22Rv1 (cell line): ENCODE results near the gene CHCT1.
"Not testable (repeated sequence)": the region's sequence is repeated elsewhere in the genome, so short reads cannot be mapped to it uniquely, and the experiment has no call there.

Experiments
- CTCF ChIP-seq: fragments of 450-650 bp; IDR thresholded peaks from 2 replicates; pipeline ENCODE4 v1.5.1; 2017; ENCODE audit warnings: mild to moderate bottlenecking
- ZFX ChIP-seq: fragments of 450-650 bp; IDR thresholded peaks from 2 replicates; pipeline ENCODE4 v1.6.1; 2017; ENCODE audit warnings: antibody characterized with exemption, borderline replicate concordance

DNA sequence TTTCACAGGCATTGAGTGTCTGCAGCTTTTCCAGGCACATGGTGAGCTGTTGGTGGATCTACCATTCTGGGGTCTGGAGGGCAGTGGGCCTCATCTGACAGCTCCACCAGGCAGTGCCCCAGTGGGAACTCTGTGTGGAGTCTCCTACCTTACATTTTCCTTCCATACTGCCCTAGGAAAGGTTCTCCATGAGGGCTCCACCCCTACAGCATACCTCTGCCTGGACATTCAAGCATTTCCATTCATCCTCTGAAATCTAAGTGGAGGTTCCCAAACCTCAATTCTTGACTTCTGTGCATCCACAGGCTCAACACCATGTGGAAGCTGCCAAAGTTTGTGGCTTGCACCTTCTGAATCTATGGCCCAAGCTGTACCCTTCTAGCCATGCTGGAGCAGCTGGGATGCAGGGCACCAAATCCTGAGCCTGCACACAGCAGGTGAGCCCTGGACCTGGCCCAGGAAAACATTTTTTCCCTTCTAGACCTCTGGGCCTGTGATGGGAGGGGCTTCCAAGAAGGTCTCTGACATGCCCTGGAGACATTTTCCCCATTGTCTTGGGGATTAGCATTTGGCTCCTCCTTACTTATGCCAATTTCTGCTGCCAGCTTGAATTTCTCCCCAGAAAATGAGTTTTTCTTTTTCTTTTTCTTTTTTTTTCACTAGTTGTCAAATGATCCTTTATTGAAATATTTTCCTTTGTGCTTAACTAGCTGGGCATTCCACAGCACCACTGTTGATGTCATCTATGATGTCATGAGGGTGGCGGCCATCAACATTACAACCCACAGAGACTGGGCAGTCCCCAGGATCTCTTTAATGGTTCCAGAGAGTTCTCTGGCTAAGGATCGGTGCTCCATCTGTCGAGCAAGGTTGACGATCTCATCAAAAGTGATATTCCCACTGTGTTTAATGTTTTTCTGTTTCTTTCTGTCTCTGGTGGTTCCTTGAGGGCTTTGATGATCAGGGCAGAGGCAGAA is 11.0 kb downstream of the CHCT1 start:
- not testable (repeated sequence) for TF ChIP-seq CTCF, ZFX
